SK-N-SH (cell line): Measurements from ENCODE around the gene FYCO1. TPM values are rescaled to one million over a fixed set of nuclear protein-coding genes. Genes with fewer than 3 reads are reported as not detected.

Source experiments
- CTCF ChIA-PET: fragments of 300-600, 350-600 bp; formaldehyde crosslinking; extraction: SDS; loops from one replicate; lab custom pipeline; 2021; lab: Yijun Ruan, JAX
- POLR2A ChIA-PET: fragments of 350-600 bp; sonication (Branson Sonifier 250); formaldehyde crosslinking; extraction: SDS; loops from one replicate; lab custom pipeline; 2020; ENCODE audit warnings: antibody characterized with exemption, inconsistent platforms; lab: Yijun Ruan, JAX
- DNase-seq: peaks from one replicate; pipeline ENCODE4 v3.0.0; 2012
- H2AFZ ChIP-seq: fragments of 200-600 bp; sonication (generic); 2 replicates; pipeline ENCODE4 v1.8.1; 2016; ENCODE audit warnings: antibody characterized with exemption, mild to moderate bottlenecking, low read depth
- H3F3A ChIP-seq: fragments of 200-600 bp; sonication (generic); replicated peaks from 2 replicates; pipeline ENCODE3; 2016; ENCODE audit warnings: antibody characterized with exemption, mild to moderate bottlenecking; ENCODE audit not compliant: insufficient read depth
- H3K27ac ChIP-seq, 2 experiments: fragments of 200-500 bp in 1 of 2; fragments of 200-600 bp in 1 of 2; sonication (Bioruptor generic) in 1 of 2; sonication (generic), shearing (Covaris generic) in 1 of 2; 2 replicates each; pipeline versions ENCODE4 v1.5.1 to v1.6.1; 2014 to 2016; ENCODE audit warnings: low read depth in 2 of 2, inconsistent platforms in 1 of 2, low read length in 1 of 2, mild to moderate bottlenecking in 1 of 2, mixed read lengths in 1 of 2
- H3K27me3 ChIP-seq: fragments of 200-600 bp; sonication (generic), shearing (Covaris generic); 2 replicates; pipeline ENCODE4 v1.6.1; 2016; ENCODE audit warnings: mixed run types; ENCODE audit not compliant: insufficient read depth
- H3K36me3 ChIP-seq, 2 experiments: fragments of 200-500 bp in 1 of 2; fragments of 200-600 bp in 1 of 2; sonication (Bioruptor generic) in 1 of 2; sonication (generic) in 1 of 2; replicated peaks in 1 of 2; 2 replicates each; pipeline versions ENCODE3 to v1.5.1; 2014 to 2016; ENCODE audit warnings: low read length in 1 of 2, mild to moderate bottlenecking in 1 of 2; ENCODE audit not compliant: insufficient read depth in 2 of 2, control insufficient read depth in 1 of 2
- H3K4me1 ChIP-seq, 2 experiments: fragments of 200-500 bp in 1 of 2; fragments of 200-600 bp in 1 of 2; sonication (Bioruptor generic) in 1 of 2; sonication (generic), shearing (Covaris generic) in 1 of 2; 2 replicates each; pipeline versions ENCODE4 v1.5.1 to v1.6.1; 2014 to 2016; ENCODE audit warnings: low read depth in 1 of 2, low read length in 1 of 2, mixed run types in 1 of 2; ENCODE audit not compliant: insufficient read depth in 2 of 2, control insufficient read depth in 1 of 2
- H3K4me2 ChIP-seq: fragments of 200-600 bp; sonication (generic), shearing (Covaris generic); 2 replicates; pipeline ENCODE4 v1.6.1; 2017; ENCODE audit warnings: mixed run types
- H3K4me3 ChIP-seq, 2 experiments: fragments of 200-500 bp in 1 of 2; fragments of 200-600 bp in 1 of 2; sonication (Bioruptor generic) in 1 of 2; sonication (generic), shearing (Covaris generic) in 1 of 2; 2 replicates each; pipeline versions ENCODE4 v1.5.1 to v1.8.1; 2014 to 2016; ENCODE audit warnings: low read depth in 2 of 2, inconsistent platforms in 1 of 2, low read length in 1 of 2, mild to moderate bottlenecking in 1 of 2, mixed read lengths in 1 of 2, moderate library complexity in 1 of 2
- H3K79me2 ChIP-seq: fragments of 200-600 bp; sonication (generic); 2 replicates; pipeline ENCODE4 v1.8.1; 2017; ENCODE audit warnings: mild to moderate bottlenecking; ENCODE audit not compliant: insufficient read depth
- H3K9ac ChIP-seq: fragments of 200-600 bp; sonication (generic); 2 replicates; pipeline ENCODE4 v1.6.1; 2017; ENCODE audit warnings: mixed run types
- H3K9me2 ChIP-seq: fragments of 200-600 bp; sonication (generic); 2 replicates; pipeline ENCODE4 v1.6.1; 2017; ENCODE audit warnings: mixed run types
- H3K9me3 ChIP-seq: fragments of 200-600 bp; sonication (generic); 2 replicates; pipeline ENCODE4 v1.6.1; 2017; ENCODE audit warnings: mixed run types, mild to moderate bottlenecking, moderate library complexity
- H4K20me1 ChIP-seq: fragments of 200-600 bp; sonication (generic); 2 replicates; pipeline ENCODE4 v1.6.1; 2017; ENCODE audit warnings: mild to moderate bottlenecking, mixed run types; ENCODE audit not compliant: insufficient read depth
- CHD2 ChIP-seq: fragments of 150-350 bp; IDR thresholded peaks from 2 replicates; pipeline ENCODE4 v1.6.1; 2018; ENCODE audit warnings: low read length; ENCODE audit not compliant: partially characterized antibody
- ELF1 ChIP-seq: IDR thresholded peaks from 2 replicates; pipeline ENCODE4 v1.4.0; 2012
- EP300 ChIP-seq, 2 experiments: IDR thresholded peaks; 2 replicates each; pipeline versions ENCODE4 v1.4.0 to v1.6.1; 2012; ENCODE audit warnings: borderline replicate concordance in 1 of 2, low read depth in 1 of 2, low read length in 1 of 2
- EZH2phosphoT487 ChIP-seq: fragments of 200-600 bp; sonication (generic); IDR thresholded peaks from 2 replicates; pipeline ENCODE4 v1.6.1; 2017; ENCODE audit warnings: low read depth, mixed run types, mild to moderate bottlenecking, antibody characterized with exemption, moderate library complexity, borderline replicate concordance
- FOXJ3 ChIP-seq: sonication (generic); formaldehyde crosslinking; IDR thresholded peaks from 2 replicates; pipeline ENCODE4 v1.5.1; 2020; ENCODE audit warnings: mild to moderate bottlenecking, missing genetic modification reagents
- FOXM1 ChIP-seq: IDR thresholded peaks from 2 replicates; pipeline ENCODE4 v1.4.0; 2012; ENCODE audit warnings: low read depth, mild to moderate bottlenecking
- GABPA ChIP-seq: IDR thresholded peaks from 2 replicates; pipeline ENCODE4 v1.4.0; 2012; ENCODE audit warnings: low read depth, mild to moderate bottlenecking
- GATA2 ChIP-seq: sonication (generic); formaldehyde crosslinking; IDR thresholded peaks from 2 replicates; pipeline ENCODE4 v1.5.0; 2020; ENCODE audit warnings: mild to moderate bottlenecking, missing genetic modification reagents
- MEF2A ChIP-seq: IDR thresholded peaks from 2 replicates; pipeline ENCODE4 v1.4.0; 2012; ENCODE audit warnings: low read depth, borderline replicate concordance
- NRF1 ChIP-seq: IDR thresholded peaks from 2 replicates; pipeline ENCODE4 v1.6.1; 2012; ENCODE audit warnings: low read depth, mild to moderate bottlenecking, low read length
- PBX3 ChIP-seq: IDR thresholded peaks from 2 replicates; pipeline ENCODE4; 2012
- POLR2AphosphoS5 ChIP-seq: IDR thresholded peaks from 2 replicates; pipeline ENCODE4 v1.6.1; 2012; ENCODE audit warnings: low read depth, low read length
- RAD21 ChIP-seq: IDR thresholded peaks from 2 replicates; pipeline ENCODE4 v1.6.1; 2012; ENCODE audit warnings: mild to moderate bottlenecking, low read length
- RXRA ChIP-seq: IDR thresholded peaks from 2 replicates; pipeline ENCODE4 v1.4.0; 2012; ENCODE audit warnings: low read depth, mild to moderate bottlenecking, borderline replicate concordance
- SMC3 ChIP-seq: IDR thresholded peaks from 2 replicates; pipeline ENCODE4 v1.6.1; 2012; ENCODE audit warnings: low read depth, low read length, improper control_type of control experiment
- TEAD4 ChIP-seq: IDR thresholded peaks from 2 replicates; pipeline ENCODE4 v1.4.0; 2012; ENCODE audit warnings: mild to moderate bottlenecking, borderline replicate concordance; ENCODE audit not compliant: insufficient read depth
- WGBS: methylation state at CpG from one replicate; pipeline ENCODE4 v1.1.6; 2017; ENCODE audit warnings: low lambda C conversion rate; 5-methylcytosine and 5-hydroxymethylcytosine counted together
- polyA plus RNA-seq, 3 experiments: library from polyadenylated mRNA; depleted of rRNA; stranded (reverse); fragments of >200 nt; gene quantifications; 2 replicates each; pipeline ENCODE4 v1.2.3, GENCODE V29; 2012

Gene FYCO1
- polyA plus RNA-seq, 1 of the 3 experiments (the other 2 are of a cell fraction): 5.5 TPM

DNA sequence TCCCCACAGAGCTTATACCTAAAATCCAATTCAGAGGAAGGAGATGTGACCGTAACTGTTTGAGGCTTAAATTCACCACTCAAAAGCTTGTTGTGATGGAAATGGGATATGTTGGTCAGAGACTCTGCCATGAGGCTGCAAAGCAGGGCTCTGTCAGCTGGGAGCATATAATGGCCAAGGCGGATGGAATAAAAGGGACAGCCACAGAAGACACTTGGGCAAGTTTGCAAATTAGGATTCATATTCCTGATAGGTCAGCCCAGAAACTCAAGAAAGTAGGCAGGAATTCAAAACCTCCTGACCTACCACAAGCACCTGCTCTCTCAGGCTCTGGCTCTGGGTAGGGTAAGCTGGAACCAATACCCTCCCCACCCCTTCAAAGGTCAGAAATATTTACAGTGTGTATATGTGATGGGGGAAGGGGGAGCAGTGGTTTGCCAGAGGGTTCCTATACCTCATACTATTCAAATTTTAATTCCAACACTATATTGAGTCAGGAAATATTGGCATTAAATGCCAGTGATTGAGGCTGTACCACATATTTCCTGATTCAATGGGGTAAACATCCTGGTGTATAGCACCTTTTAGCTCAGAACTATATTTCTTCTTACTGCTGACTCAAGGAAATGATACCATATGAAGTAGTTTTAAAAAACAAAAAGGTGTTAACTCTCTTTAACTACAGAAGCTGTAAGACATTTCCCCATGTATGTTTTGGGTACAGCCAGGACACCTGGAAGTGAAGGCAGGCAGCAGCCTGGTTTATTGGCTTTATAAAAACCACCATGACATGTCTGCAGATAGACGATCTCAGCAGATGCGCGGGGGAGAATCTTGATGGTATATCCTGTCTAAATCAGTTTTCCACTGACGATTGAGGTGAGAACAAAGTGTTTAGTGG lies 19.2 kb downstream of the FYCO1 start (continued):
- TF ChIP-seq EZH2phosphoT487: no peak

- H3K27me3 ChIP-seq: no peaks in the 10 kb centered on the region
- peaks cover 0 to 4% of the 10 kb centered on the region in 2 experiments; a peak in 2 of 4 replicates for H3K4me1 ChIP-seq
- H3K9ac ChIP-seq: no peak overlapping the region
- ChIA-PET CTCF (no interaction called here), POLR2A (no interaction called here)
- H2AFZ ChIP-seq: no peak overlapping the region
- H3K79me2 ChIP-seq: no peaks in the 10 kb centered on the region
- H3F3A ChIP-seq: peaks cover 16% of the 10 kb centered on the region
- no peaks in the 10 kb centered on the region for H4K20me1 ChIP-seq
- DNase-seq: no peak
- no peaks in the 10 kb centered on the region for H3K9me2 ChIP-seq
- H3K9me3 ChIP-seq: no peaks in the 10 kb centered on the region
- WGBS: 91% methylated on average over 5 of the region's 5 CpGs
- no peak overlapping the region for H3K4me2 ChIP-seq
- no peak overlapping the region for H3K4me3 ChIP-seq
- TF ChIP-seq SMC3 (no peak), NRF1 (no peak), EP300 (IDR thresholded peaks at IDR 0.05; ENCODE audit: borderline replicate concordance in 1 of 2, low read depth in 1 of 2, low read length in 1 of 2) (no peak), MEF2A (no peak), PBX3 (no peak), TEAD4 (no peak), FOXM1 (no peak), ELF1 (no peak), FOXJ3 (CRISPR knock-in tag) (no peak), RXRA (no peak), RAD21 (no peak), GATA2 (CRISPR knock-in tag) (no peak), POLR2AphosphoS5 (no peak), CHD2 (no peak)
- peaks cover 26 to 61% of the 10 kb centered on the region in 2 experiments for H3K36me3 ChIP-seq
- no peak overlapping the region for H3K27ac ChIP-seq
Observed at GRCh38 chr3:45975686-45976085, 19.9 kb downstream of the FYCO1 start.

GRCh38 chr3:45974686-45975085 lies 20.9 kb downstream of the FYCO1 start:
- Histone ChIP-seq H4K20me1 (no peaks in the 10 kb centered on the region), H3K9me3 (no peaks in the 10 kb centered on the region), H3K9ac (no peak overlapping the region), H3F3A (peaks cover 16% of the 10 kb centered on the region), H3K36me3 (peaks cover 17 to 59% of the 10 kb centered on the region in 2 experiments), H3K27ac (no peak overlapping the region), H3K4me2 (no peak overlapping the region), H3K4me1 (peaks cover 0 to 4% of the 10 kb centered on the region in 2 experiments; a peak in 2 of 4 replicates), H3K27me3 (no peaks in the 10 kb centered on the region), H3K9me2 (no peaks in the 10 kb centered on the region), H3K4me3 (no peak overlapping the region), H2AFZ (no peak overlapping the region), H3K79me2 (no peaks in the 10 kb centered on the region)
- WGBS: 81% methylated on average over 3 of the region's 4 CpGs
- no peak for DNase-seq
- POLR2A ChIA-PET: no interaction called here
- CTCF ChIA-PET: interaction anchor here (1.1 to 2.8 kb wide), 3 partner anchors 10 to 105 kb away, joined by 3 to 9 read pairs (median 7); no protein-coding TSS in a partner anchor
- TF ChIP-seq GABPA (no peak), RXRA (no peak), SMC3 (no peak)
